ENCODE measurements around the gene MAGIX. TPM values are rescaled to one million over a fixed set of nuclear protein-coding genes. Genes with fewer than 3 reads are reported as not detected.
"Not testable (repeated sequence)": the region's sequence is repeated elsewhere in the genome, so short reads cannot be mapped to it uniquely, and the experiment has no call there.

The MAGIX gene
- 1 to 10 TPM; 1.2 to 1.3 TPM for total RNA-seq

GRCh38 chrX:49162620-49163019, at the start of gene MAGIX:
Gene MAGIX, plus strand, starts transcription at chrX:49162758. Its CDS starts 132 bp downstream, at chrX:49162890.
- no peak for DNase-seq (ENCODE audit: low spot score)
- Mint-ChIP-seq H3K4me1 (ENCODE audit: low read depth in 2 of 2) (peaks cover 24 to 27% of the 10 kb centered on the region in 2 donors), H3K9me3 (no peaks in the 10 kb centered on the region), H3K27ac (peak within 1 kb of the TSS; percentile 38 to 87), H3K36me3 (no peaks in the 10 kb centered on the region), H3K27me3 (no peaks in the 10 kb centered on the region), H3K4me3 (peak within 1 kb of the TSS; percentile 85)
- ATAC-seq = no peak

- DNase-seq (ENCODE audit: low spot score) (no peak), ATAC-seq (no peak)
- H3K4me1 Mint-ChIP-seq (ENCODE audit: low read depth in 2 of 2) = peaks cover 22 to 25% of the 10 kb centered on the region in 2 donors
- H3K4me3 Mint-ChIP-seq = no peak overlapping the region
- no peaks in the 10 kb centered on the region for H3K27me3 Mint-ChIP-seq
- H3K27ac Mint-ChIP-seq = peak overlapping the region; percentile 12 to 15
- H3K36me3 Mint-ChIP-seq = peaks cover 18% of the 10 kb centered on the region
- H3K9me3 Mint-ChIP-seq = no peaks in the 10 kb centered on the region
Measured at GRCh38 chrX:49116076-49116475, 46.5 kb upstream of the MAGIX start.

- ATAC-seq (no peak), DNase-seq (ENCODE audit: low spot score) (no peak)
- peaks cover 22 to 28% of the 10 kb centered on the region in 2 donors for H3K4me1 Mint-ChIP-seq (ENCODE audit: low read depth in 2 of 2)
- H3K27ac Mint-ChIP-seq = peak overlapping the region; percentile 12 to 15
- H3K27me3 Mint-ChIP-seq = no peaks in the 10 kb centered on the region
- H3K36me3 Mint-ChIP-seq = peaks cover 18% of the 10 kb centered on the region
- H3K4me3 Mint-ChIP-seq = no peak overlapping the region
- no peaks in the 10 kb centered on the region for H3K9me3 Mint-ChIP-seq
Measured at GRCh38 chrX:49116716-49117115, 45.8 kb upstream of the MAGIX start.

DNA sequence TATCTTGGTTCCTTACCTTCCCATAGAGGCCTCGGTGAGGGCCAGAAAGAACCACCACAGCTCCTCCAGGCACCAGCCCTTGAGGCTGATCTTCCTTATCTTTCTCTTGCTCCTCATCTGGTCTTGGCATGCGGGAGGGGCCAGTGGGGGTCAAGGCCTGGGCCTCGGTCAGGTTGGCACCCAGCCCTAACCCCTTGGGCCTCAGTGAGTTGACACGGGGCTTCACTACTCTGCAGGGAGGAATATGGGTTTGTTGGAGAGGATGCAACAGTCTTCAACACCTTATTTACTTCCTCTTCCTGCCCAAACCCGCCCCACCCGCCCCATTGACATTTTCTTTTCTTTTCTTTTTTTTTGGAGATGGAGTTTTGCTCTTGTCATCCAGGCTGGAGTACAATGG, 45.0 kb upstream of the MAGIX start:
- no peak for ATAC-seq
- Mint-ChIP-seq H3K4me3 (peak overlapping the region; percentile 72), H3K27me3 (no peaks in the 10 kb centered on the region), H3K36me3 (peaks cover 18% of the 10 kb centered on the region), H3K9me3 (no peaks in the 10 kb centered on the region), H3K27ac (peak overlapping the region; percentile 78 to 84), H3K4me1 (ENCODE audit: low read depth in 2 of 2) (peaks cover 24 to 35% of the 10 kb centered on the region in 2 donors)
- no peak for DNase-seq (ENCODE audit: low spot score)

DNA sequence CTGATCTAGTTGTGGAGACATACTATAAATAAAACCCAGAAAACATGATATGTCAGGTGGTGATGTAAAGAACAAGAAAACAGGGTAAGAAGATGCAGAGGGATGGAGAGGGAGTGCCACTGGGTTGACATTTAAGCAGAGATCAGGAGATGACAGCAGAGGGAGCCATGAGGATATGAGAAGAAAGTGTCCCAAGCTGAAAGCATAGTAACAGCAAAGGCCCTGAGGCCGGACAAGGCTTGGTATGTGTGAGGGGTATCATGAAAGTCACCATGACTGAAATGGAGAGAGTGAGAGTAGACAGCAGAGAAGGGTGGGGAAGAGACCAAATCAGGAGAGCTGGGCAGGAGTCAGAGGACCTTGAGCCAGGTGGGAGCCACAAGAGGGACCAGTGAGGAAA, 42.5 kb upstream of the MAGIX start:
- ATAC-seq (no peak), DNase-seq (ENCODE audit: low spot score) (no peak)
- Mint-ChIP-seq H3K4me1 (ENCODE audit: low read depth in 2 of 2) (peaks cover 33 to 46% of the 10 kb centered on the region in 2 donors), H3K27me3 (peaks cover 0 to 6% of the 10 kb centered on the region in 2 donors), H3K4me3 (no peak overlapping the region), H3K9me3 (no peaks in the 10 kb centered on the region), H3K36me3 (peaks cover 25% of the 10 kb centered on the region), H3K27ac (no peak overlapping the region)

DNA sequence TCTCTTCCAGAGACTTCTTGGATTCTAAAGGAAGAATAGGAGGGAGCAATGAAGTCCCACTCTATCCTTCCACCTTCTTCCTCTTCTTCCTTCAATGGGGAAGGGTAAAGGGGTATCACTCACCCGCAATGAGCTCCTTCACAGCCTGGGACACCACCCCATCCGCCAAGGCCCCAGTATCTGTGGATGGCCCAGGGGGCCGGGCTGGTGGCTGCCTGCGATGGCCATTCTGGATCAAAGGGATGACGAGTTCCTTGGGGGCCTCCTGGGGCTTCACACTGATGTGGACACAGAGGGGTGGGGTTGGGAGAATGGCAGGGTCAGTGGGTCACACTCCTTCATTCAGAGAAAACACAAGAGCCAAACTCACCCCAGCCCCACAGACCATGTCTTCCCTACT, 40.1 kb upstream of the MAGIX start:
- Mint-ChIP-seq H3K4me1 (ENCODE audit: low read depth in 2 of 2) (peaks cover 21 to 33% of the 10 kb centered on the region in 2 donors), H3K9me3 (no peaks in the 10 kb centered on the region), H3K4me3 (peak overlapping the region; percentile 99), H3K27ac (peak overlapping the region; percentile 96 to 99), H3K27me3 (peaks cover 0 to 6% of the 10 kb centered on the region in 2 donors), H3K36me3 (peaks cover 14% of the 10 kb centered on the region)
- DNase-seq (ENCODE audit: low spot score) (no peak), ATAC-seq (no peak)

- not testable (repeated sequence) for DNase-seq (ENCODE audit: low spot score); H3K27me3 Mint-ChIP-seq; ATAC-seq; H3K36me3 Mint-ChIP-seq; H3K4me3 Mint-ChIP-seq; H3K9me3 Mint-ChIP-seq; H3K4me1 Mint-ChIP-seq (ENCODE audit: low read depth in 2 of 2); H3K27ac Mint-ChIP-seq
Measured at GRCh38 chrX:49127742-49128258, 34.8 kb upstream of the MAGIX start.

GRCh38 chrX:49129427-49129826, 33.1 kb upstream of the MAGIX start:
- no peaks in the 10 kb centered on the region for H3K36me3 Mint-ChIP-seq

GRCh38 chrX:49132275-49132674, 30.3 kb upstream of the MAGIX start:
- not testable (repeated sequence) for DNase-seq (ENCODE audit: low spot score); H3K4me1 Mint-ChIP-seq (ENCODE audit: low read depth in 2 of 2); H3K27ac Mint-ChIP-seq; ATAC-seq; H3K36me3 Mint-ChIP-seq; H3K27me3 Mint-ChIP-seq; H3K4me3 Mint-ChIP-seq; H3K9me3 Mint-ChIP-seq

More at GRCh38 chrX:49129427-49129826, 33.1 kb upstream of the MAGIX start:
- Mint-ChIP-seq H3K27ac (no peak overlapping the region), H3K9me3 (no peaks in the 10 kb centered on the region), H3K27me3 (no peaks in the 10 kb centered on the region), H3K4me3 (no peak overlapping the region), H3K4me1 (ENCODE audit: low read depth in 2 of 2) (no peaks in the 10 kb centered on the region)
- DNase-seq (ENCODE audit: low spot score) (no peak), ATAC-seq (no peak)

- Mint-ChIP-seq H3K27ac (no peak overlapping the region), H3K4me3 (no peak overlapping the region), H3K9me3 (no peaks in the 10 kb centered on the region), H3K4me1 (ENCODE audit: low read depth in 2 of 2) (no peaks in the 10 kb centered on the region), H3K36me3 (no peaks in the 10 kb centered on the region), H3K27me3 (no peaks in the 10 kb centered on the region)
- no peak for ATAC-seq
- DNase-seq (ENCODE audit: low spot score) = no peak
Measured at GRCh38 chrX:49133759-49134158, 28.8 kb upstream of the MAGIX start.

DNA sequence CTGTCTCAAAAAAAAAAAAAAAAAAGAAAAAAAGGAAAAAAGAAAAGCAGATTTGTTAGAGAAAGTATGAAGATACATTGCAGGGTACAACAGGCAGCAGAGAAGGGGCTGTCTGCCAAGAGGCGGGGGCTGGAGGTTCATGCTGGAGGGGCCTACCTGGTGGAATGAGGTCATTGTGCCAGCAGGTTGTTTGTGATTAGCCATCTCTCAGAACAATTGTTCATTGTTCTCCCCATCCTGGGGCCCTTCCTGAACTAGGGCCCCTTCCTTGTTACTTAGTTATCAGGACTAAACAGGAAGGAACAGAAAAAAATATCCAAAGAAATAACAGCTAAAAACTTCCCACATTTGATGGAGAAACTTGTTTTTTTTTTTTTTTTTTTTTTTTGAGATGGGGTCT, 25.1 kb upstream of the MAGIX start:
- no peak for DNase-seq (ENCODE audit: low spot score)
- Mint-ChIP-seq H3K27me3 (no peaks in the 10 kb centered on the region), H3K4me1 (ENCODE audit: low read depth in 2 of 2) (no peaks in the 10 kb centered on the region), H3K4me3 (no peak overlapping the region), H3K27ac (no peak overlapping the region), H3K36me3 (peaks cover 5% of the 10 kb centered on the region), H3K9me3 (peaks cover 11% of the 10 kb centered on the region)
- no peak for ATAC-seq

GRCh38 chrX:49139713-49140112, 22.8 kb upstream of the MAGIX start:
- Mint-ChIP-seq H3K4me1 (ENCODE audit: low read depth in 2 of 2) (no peaks in the 10 kb centered on the region), H3K36me3 (peaks cover 5% of the 10 kb centered on the region), H3K27me3 (no peaks in the 10 kb centered on the region), H3K4me3 (no peak overlapping the region), H3K27ac (no peak overlapping the region), H3K9me3 (peaks cover 11% of the 10 kb centered on the region)
- ATAC-seq = no peak
- no peak for DNase-seq (ENCODE audit: low spot score)

DNA sequence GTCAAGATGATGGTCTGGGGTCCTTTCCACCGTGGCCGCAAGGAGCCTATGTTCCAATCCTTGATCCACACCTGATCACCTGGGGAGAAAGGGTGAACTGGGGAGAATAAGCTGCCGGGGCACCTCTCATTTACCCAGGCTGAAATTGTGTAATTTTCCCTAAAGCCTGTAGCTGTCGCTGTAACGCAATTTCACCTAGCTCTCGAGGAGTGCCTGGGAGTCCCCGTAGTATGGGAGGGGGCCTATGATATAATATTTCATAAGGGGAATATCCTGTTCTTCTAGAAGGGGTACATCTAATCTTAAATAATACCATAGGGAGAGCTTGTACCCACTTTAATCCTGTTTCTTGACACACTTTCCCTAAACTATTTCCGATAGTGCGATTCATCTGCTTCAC, 20.3 kb upstream of the MAGIX start:
- not testable (repeated sequence) for H3K4me3 Mint-ChIP-seq; H3K27me3 Mint-ChIP-seq; DNase-seq (ENCODE audit: low spot score); H3K36me3 Mint-ChIP-seq; H3K4me1 Mint-ChIP-seq (ENCODE audit: low read depth in 2 of 2); H3K27ac Mint-ChIP-seq; ATAC-seq
- H3K9me3 Mint-ChIP-seq = peaks cover 11% of the 10 kb centered on the region

- H3K27ac Mint-ChIP-seq; DNase-seq (ENCODE audit: low spot score); H3K36me3 Mint-ChIP-seq; ATAC-seq; H3K4me1 Mint-ChIP-seq (ENCODE audit: low read depth in 2 of 2); H3K27me3 Mint-ChIP-seq; H3K4me3 Mint-ChIP-seq: not testable (repeated sequence)
- H3K9me3 Mint-ChIP-seq = peaks cover 11% of the 10 kb centered on the region
Measured at GRCh38 chrX:49143154-49143553, 19.4 kb upstream of the MAGIX start.

- DNase-seq (ENCODE audit: low spot score) (no peak), ATAC-seq (no peak)
- no peak overlapping the region for H3K4me3 Mint-ChIP-seq
- no peaks in the 10 kb centered on the region for H3K36me3 Mint-ChIP-seq
- no peaks in the 10 kb centered on the region for H3K9me3 Mint-ChIP-seq
- no peaks in the 10 kb centered on the region for H3K27me3 Mint-ChIP-seq
- H3K4me1 Mint-ChIP-seq (ENCODE audit: low read depth in 2 of 2) = no peaks in the 10 kb centered on the region
- no peak overlapping the region for H3K27ac Mint-ChIP-seq
Measured at GRCh38 chrX:49147282-49147681, 15.3 kb upstream of the MAGIX start.
